Subcutaneous abdominal adipose tissue (tissue), 5 donors: ENCODE measurements around the gene AMPH.

Experiments used
- H3K27ac ChIP-seq: one replicate; pipeline ENCODE4 v1.7.0; 2013; ENCODE audit warnings: low read depth, mild to moderate bottlenecking, inconsistent platforms, low read length, moderate library complexity
- H3K27me3 ChIP-seq, 5 donors: one replicate each; pipeline ENCODE4 v1.7.0; 2013; ENCODE audit warnings: low read length in 5 of 5, inconsistent platforms in 1 of 5; ENCODE audit not compliant: control insufficient read depth in 5 of 5, insufficient read depth in 4 of 5
- H3K36me3 ChIP-seq, 5 donors: one replicate each; pipeline ENCODE4 v1.7.0; 2013; ENCODE audit warnings: low read length in 5 of 5; ENCODE audit not compliant: control insufficient read depth in 5 of 5, insufficient read depth in 5 of 5
- H3K4me1 ChIP-seq, 5 donors: one replicate each; pipeline ENCODE4 v1.7.0; 2013; ENCODE audit warnings: low read length in 5 of 5, mild to moderate bottlenecking in 3 of 5, moderate library complexity in 1 of 5; ENCODE audit not compliant: control insufficient read depth in 5 of 5, insufficient read depth in 5 of 5
- H3K4me3 ChIP-seq, 5 donors: one replicate each; pipeline ENCODE4 v1.7.0; 2013; ENCODE audit warnings: low read length in 5 of 5, low read depth in 1 of 5
- H3K9ac ChIP-seq, 5 donors: one replicate each; pipeline ENCODE4 v1.7.0; 2013; ENCODE audit warnings: low read length in 5 of 5, mild to moderate bottlenecking in 4 of 5, moderate library complexity in 3 of 5
- H3K9me3 ChIP-seq, 5 donors: one replicate each; pipeline ENCODE4 v1.7.0; 2013; ENCODE audit warnings: low read length in 5 of 5; ENCODE audit not compliant: control insufficient read depth in 5 of 5
- donor health status: healthy.
- donor health status: healthy.
- donor health status: healthy.
- donor health status: healthy.
- donor health status: healthy.

The AMPH gene

DNA sequence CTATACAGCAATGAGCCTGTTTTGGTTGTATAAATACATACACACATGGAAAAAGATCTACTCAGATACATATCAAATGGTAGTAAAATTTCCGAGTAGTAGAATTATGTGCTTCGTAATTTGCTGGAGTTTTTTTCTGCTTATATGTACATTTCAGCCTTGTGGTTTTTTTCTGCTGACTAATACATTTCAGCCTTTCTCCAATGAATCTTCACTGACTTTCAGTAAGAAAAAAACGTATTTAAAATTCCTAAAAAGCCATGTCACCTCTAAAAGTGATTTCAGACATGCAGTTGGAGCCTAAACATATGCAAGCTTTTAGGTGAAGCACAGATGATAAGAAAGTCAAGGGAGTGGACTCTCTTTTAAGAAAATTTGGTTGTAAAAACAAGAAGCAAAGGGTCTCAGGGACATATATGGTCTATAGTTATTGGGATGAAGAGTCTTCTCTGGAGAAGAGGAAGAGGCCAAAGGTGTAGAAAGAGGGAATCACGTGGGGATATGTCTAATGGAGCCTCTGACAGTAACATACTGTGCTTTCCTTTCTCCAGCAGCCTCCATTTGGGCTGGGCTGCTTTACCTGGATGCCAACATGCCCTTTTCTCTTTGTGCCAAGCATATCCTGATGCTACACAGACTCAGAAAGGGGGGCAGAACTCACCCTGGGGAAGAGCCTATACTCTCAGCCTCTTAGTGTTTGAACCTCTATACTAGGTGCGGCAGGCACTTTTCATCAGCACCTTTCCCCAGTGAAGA is 2.4 kb downstream of the AMPH start:
- Histone ChIP-seq H3K27ac (no peak overlapping the region), H3K4me3 (no peak overlapping the region), H3K9ac (no peak overlapping the region)

DNA sequence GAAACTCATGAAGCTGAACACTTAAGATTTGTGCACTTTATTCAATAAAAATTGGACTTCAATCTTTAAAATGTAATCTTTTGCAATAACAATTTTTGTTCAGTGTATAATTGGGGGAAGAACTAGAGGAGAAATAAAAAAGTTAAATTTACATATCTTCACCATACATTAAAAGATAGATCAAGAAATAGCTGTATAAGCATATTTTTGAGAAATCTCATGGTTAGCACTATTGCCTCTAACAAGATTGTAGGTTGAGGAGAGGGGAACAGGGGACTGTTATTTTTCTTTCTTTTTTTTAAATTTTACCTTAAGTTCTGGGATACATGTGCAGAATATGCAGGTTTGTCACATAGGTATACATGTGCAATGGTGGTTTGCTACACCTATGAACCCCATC is 5.3 kb downstream of the AMPH start:
- Histone ChIP-seq H3K27me3 (peaks cover 4 to 11% (median 11%) of the 10 kb centered on the region in 5 donors), H3K36me3 (no peaks in the 10 kb centered on the region), H3K4me3 (no peak overlapping the region), H3K4me1 (peaks cover 0 to 10% (median 9%) of the 10 kb centered on the region in 5 donors), H3K27ac (no peak overlapping the region), H3K9me3 (peaks cover 7 to 11% (median 9%) of the 10 kb centered on the region in 5 donors), H3K9ac (no peak overlapping the region)

More for the DNA sequence above, 2.4 kb downstream of the AMPH start:
- H3K36me3 ChIP-seq = no peaks in the 10 kb centered on the region
- peaks cover 4 to 15% (median 11%) of the 10 kb centered on the region in 5 donors for H3K27me3 ChIP-seq
- H3K9me3 ChIP-seq = peaks cover 6 to 11% (median 9%) of the 10 kb centered on the region in 5 donors
- peaks cover 0 to 17% (median 9%) of the 10 kb centered on the region in 5 donors for H3K4me1 ChIP-seq

DNA sequence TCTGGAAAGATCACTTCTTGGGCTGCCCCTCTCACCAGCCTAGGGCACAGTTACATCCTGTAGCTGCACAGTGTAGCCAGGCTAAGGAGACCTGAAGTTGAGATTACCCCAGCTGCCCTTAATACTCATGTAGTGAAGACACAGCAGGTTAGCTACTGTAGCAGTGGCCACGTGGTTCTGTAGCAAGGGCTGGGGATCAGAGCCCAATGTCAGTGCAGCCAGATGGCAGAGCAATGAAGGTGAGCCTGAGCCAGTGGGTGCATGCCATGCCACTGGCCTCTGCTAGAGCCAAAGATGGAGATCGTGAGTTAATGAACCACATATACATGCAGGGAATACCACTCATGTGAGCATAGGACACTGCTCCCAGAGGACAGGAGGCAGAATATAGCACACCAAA is 15.5 kb downstream of the AMPH start:
- Histone ChIP-seq H3K9me3 (no peaks in the 10 kb centered on the region), H3K4me3 (no peak overlapping the region), H3K36me3 (no peaks in the 10 kb centered on the region), H3K27ac (no peak overlapping the region), H3K4me1 (no peaks in the 10 kb centered on the region), H3K9ac (no peak overlapping the region), H3K27me3 (peaks cover 0 to 4% (median 0%) of the 10 kb centered on the region in 5 donors)

DNA sequence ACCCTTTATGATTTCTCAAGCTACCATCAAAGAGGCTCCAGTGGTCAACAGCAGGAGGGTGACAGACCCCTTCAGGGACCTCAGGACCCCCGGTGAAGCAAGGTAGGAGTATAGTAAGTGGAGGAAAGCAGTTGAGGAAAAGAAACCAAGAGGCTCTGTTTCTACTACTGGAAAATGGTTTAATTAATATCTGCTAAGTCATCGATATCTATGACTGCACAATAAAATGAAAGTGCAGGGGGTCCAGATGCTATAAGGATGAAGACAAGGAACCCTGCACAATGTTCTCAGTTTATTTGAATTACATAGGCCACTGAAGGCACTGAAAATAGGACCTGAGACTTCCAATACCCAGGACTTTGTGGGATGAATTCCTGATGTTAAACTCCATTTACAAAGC is 23.7 kb downstream of the AMPH start:
- H3K27ac ChIP-seq = no peak overlapping the region
- no peak overlapping the region for H3K4me3 ChIP-seq
- H3K9ac ChIP-seq = no peak overlapping the region
- H3K27me3 ChIP-seq = peaks cover 0 to 4% (median 0%) of the 10 kb centered on the region in 5 donors
- H3K4me1 ChIP-seq = no peaks in the 10 kb centered on the region
- H3K36me3 ChIP-seq = no peaks in the 10 kb centered on the region
- H3K9me3 ChIP-seq = no peaks in the 10 kb centered on the region

DNA sequence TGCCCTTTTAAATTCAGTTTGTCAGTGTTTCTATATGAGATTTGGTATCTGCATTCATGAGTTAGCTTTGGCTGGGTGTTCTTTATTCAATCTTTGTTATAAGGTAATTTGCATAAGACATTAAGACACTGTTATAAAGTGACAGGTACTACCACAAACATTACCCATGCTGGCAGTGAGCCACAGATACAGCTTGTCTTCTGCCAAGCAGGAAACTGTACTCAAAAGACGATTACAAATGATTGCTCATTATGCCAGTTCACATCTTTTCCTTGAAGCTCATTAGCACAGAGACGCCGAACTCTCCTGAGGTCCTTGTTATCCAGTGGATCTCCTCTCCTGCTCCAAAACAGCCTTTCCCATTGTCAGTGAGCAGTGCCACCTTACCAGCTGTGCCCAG is 30.4 kb downstream of the AMPH start:
- Histone ChIP-seq H3K4me1 (no peaks in the 10 kb centered on the region), H3K9ac (no peak overlapping the region), H3K27ac (no peak overlapping the region), H3K27me3 (no peaks in the 10 kb centered on the region), H3K9me3 (no peaks in the 10 kb centered on the region), H3K4me3 (no peak overlapping the region), H3K36me3 (no peaks in the 10 kb centered on the region)

DNA sequence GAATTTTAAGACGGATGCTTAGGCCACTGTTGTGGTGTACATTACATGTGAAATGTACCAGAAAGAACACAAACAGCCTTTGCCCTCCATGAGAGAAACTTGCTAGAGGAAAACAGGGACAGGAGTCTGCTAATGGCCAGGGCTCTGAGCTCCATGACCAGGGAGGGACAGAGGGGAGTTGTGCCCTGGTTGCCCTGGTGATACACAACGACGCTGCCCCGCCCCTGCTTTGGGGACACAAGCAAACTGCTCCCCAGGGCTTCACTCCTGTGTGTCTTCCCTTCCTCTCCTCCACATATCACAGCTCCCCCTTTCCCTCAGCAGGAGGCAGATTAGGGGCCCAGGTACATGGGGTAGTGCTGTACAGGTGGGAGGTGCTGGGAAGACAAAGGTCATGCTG is 36.2 kb downstream of the AMPH start:
- H3K27me3 ChIP-seq = no peaks in the 10 kb centered on the region
- H3K4me3 ChIP-seq = no peak overlapping the region
- H3K4me1 ChIP-seq = no peaks in the 10 kb centered on the region
- no peaks in the 10 kb centered on the region for H3K9me3 ChIP-seq
- no peaks in the 10 kb centered on the region for H3K36me3 ChIP-seq
- H3K9ac ChIP-seq = no peak overlapping the region
- no peak overlapping the region for H3K27ac ChIP-seq

DNA sequence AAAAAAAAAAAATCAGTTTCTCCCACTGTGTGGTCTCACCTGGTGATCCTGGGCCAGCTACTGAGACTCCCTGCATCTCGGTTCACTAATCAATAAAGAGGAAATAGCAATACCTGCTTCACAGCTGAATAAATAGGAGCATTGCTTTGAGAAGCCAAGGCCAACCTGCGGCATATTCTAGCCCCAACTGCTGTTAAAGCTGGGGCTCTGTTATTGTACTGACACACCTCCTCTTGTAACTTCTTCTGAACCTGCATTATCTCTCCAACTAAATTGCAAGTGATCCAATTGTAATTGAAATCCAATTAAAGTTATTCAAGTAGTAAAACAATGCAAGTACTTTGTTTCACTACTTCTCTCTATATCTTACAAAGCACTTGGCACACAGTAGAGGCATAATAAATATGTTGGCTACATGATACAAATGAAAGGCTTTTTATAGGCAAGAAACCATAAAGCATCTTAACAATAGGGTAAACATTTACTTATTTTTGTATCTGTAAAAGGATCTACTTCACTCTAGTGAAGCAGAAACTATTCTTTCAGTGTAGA is 38.4 kb downstream of the AMPH start:
- no peaks in the 10 kb centered on the region for H3K36me3 ChIP-seq
- no peaks in the 10 kb centered on the region for H3K4me1 ChIP-seq
- no peaks in the 10 kb centered on the region for H3K9me3 ChIP-seq
- no peak overlapping the region for H3K9ac ChIP-seq
- H3K27me3 ChIP-seq = no peaks in the 10 kb centered on the region
- H3K27ac ChIP-seq = no peak overlapping the region
- H3K4me3 ChIP-seq = no peak overlapping the region

DNA sequence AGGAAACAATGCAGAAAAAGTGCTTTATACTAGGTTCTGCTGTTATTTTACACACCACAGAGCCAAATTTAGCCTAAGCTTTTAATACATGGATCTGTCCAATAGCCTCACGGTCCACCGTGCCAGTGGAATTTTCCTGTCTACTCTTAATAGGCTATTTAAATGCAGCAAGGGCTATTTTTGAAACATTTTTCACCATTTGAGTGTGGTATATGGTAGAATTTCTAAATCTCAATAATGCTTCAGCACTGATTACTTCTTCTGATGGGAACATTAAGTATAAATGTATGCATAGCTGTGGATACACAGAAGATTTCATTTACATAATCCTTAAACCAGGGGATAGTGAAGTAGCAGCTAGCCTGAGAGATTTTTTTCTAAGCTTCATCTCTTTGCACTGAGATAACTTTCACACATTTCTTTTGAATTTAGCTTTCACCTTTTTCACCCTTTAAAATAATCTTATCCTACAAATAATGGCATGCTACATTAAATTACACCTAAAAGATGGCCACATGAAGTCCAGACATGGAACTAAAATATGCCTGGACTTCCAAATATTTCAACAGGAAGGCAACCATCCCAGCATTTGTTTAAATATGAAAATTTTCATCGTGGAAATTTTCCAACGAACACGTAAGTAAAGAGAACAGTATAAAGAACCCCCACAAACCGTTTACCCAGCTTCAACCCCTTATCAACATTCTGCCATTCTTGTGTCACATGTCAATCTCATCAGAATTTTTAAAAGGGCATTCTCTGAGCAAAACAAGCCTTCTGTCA is 45.4 kb downstream of the AMPH start:
- Histone ChIP-seq H3K27me3 (no peaks in the 10 kb centered on the region), H3K27ac (no peak overlapping the region), H3K9me3 (no peaks in the 10 kb centered on the region), H3K4me3 (no peak overlapping the region), H3K36me3 (no peaks in the 10 kb centered on the region), H3K4me1 (peaks cover 0 to 8% (median 2%) of the 10 kb centered on the region in 5 donors), H3K9ac (no peak overlapping the region)

DNA sequence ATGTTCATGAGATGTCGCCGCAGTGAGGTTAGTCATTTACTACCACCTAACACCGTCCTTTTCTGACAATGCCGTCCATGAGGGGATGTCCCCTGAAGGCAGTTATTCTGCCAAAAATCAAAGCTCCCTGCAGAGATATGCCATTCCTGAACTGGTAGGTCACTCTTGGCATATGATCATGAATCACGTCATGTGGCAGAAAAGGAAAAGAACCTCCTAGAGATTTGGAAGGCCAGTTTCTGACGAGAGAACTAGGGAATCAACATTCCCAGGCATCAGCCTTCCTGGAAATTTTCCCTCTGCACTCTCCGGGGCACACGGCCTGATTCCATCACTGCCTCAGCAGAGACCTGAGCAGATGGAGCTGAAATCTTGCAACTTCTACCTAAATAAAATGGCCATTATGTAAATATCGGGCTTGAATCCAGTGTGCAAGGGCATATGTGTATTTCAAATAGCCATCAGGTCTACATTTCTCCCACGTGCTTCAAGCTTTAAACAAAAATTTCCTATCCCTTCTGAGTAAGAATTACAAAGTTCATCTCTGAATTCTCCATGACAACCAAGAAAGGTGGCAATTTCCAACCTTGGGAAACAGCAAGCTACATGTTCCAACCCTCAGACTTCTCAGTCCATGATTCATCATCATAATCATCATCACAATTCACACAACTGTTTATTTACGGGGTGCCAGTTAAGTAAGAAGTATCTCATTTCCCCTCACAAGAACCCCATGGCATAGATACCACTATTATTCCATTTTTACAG is 46.5 kb downstream of the AMPH start:
- H3K27ac ChIP-seq = no peak overlapping the region
- H3K36me3 ChIP-seq = no peaks in the 10 kb centered on the region
- H3K27me3 ChIP-seq = no peaks in the 10 kb centered on the region
- no peaks in the 10 kb centered on the region for H3K9me3 ChIP-seq
- peak overlapping the region in 1 of 5 donors; percentile 9 for H3K4me3 ChIP-seq
- H3K9ac ChIP-seq = no peak overlapping the region
- peaks cover 0 to 8% (median 2%) of the 10 kb centered on the region in 5 donors for H3K4me1 ChIP-seq
